GM18498 (cell line): Measurements from ENCODE around the gene P2RY12.
"Not testable (repeated sequence)": the region's sequence is repeated elsewhere in the genome, so short reads cannot be mapped to it uniquely, and the experiment has no call there.

ENCODE experiments used
- ATAC-seq: cut with Tn5 transposase; IDR thresholded peaks from one replicate; pipeline ENCODE4 v1.9.1; 2021; ENCODE audit warnings: mild to moderate bottlenecking, moderate library complexity; ENCODE audit not compliant: unreplicated experiment

Gene P2RY12

DNA sequence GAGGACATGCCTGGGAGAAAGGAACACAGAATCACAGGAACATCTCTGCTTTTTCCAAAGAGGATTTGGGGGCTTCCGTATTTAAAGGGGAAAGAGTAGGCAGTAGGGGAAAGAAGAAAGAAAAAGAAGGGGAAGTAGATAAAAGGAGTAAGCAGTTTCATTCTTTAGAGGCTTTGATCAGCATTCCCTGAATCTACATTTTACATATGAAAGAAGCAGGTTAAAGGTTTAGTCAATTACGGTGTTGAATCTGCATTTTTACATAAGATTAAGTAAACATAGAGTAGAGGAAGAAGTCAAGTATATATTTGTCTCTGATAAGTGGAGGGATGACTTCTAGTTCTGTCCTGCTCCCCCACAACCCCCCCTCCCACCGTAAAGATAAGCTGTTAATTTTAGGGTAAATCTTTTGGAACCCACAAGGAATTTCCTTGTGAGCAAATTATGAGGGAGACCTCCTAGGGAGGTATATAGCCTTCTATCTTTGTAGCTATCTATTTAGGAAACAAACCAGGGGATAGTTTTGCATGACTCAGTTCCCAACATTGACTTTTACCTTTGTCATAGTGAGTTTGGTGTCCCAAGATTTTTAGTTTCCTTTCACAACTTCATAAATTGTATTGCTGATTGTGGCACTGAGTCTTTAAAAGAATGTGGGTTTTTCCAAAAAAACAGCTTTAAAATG lies 8.7 kb upstream of the P2RY12 start:
- no peak for ATAC-seq

DNA sequence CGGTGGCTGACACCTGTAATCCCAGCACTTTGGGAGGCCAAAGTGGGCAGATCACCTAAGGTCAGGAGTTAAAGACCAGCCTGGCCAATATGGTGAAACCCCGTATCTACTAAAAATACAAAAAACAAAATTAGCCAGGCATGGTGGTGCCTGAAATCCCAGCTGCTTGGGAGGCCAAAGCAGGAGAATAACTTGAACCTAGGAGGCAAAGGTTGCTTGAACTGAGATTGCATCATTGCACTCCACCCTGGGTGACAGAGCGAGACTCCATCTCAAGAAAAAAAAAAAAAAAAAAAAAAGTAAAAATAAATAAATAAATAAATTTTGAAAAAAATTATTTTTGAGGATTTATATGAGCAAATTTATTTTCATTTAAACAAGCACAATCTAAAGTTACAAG lies 7.6 kb upstream of the P2RY12 start:
- ATAC-seq = not testable (repeated sequence)

DNA sequence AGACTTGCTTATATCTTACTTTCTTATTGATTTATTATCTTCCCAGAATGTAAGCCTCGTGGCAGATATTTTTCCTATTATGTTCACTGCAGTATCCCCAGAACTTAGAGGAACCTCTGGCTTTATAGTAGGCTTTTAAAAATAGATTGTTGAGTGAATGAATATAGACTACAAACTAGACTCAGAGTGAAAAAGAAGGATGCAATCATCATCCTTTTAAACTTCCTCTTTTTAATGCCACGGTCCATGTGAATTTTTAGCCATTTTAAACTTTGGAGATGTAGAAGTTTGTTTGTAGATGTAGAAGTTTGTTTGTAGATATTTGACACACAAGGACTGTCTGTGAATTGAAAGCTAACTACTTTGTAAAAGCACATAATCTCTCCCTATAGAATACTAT lies 7.2 kb upstream of the P2RY12 start:
- ATAC-seq = no peak

DNA sequence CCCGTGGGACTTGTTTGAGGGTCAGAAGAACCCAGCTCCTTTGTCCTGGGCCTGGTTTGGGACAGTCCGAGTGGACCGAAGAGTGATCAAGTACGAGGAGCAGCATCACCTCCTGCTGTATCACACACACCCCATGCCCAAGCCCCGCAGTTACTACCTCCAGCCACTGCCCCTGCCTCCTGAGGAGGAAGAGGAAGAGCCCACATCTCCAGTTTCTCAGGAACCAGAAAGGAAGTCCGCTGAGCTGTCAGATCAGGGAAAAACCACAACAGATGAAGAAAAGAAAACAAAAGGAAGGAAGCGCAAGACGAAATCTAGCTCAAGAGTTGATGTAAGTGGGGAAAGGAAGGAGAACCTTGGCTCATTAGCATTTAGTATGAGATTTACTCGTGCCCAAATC lies 3.3 kb upstream of the P2RY12 start:
- no peak for ATAC-seq

DNA sequence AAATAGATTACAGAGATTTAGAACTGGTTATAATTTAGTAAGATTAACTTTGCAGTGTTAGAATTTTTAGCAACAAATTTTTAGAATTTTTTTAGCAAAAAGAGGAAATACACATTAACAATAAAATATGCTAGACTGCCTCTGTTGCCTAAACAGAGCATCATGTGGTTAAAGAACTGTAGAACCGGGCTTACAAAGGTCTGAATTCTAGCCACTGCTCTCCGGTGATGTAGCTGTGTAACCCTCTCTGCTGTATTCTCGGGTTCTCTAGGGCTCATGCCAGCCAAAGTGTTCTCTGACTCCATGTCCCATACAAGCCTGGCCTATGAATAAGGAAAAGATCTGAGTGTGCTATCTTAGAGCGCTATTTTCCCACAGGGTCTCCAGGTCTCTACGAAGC lies 2.9 kb upstream of the P2RY12 start:
- ATAC-seq = no peak

DNA sequence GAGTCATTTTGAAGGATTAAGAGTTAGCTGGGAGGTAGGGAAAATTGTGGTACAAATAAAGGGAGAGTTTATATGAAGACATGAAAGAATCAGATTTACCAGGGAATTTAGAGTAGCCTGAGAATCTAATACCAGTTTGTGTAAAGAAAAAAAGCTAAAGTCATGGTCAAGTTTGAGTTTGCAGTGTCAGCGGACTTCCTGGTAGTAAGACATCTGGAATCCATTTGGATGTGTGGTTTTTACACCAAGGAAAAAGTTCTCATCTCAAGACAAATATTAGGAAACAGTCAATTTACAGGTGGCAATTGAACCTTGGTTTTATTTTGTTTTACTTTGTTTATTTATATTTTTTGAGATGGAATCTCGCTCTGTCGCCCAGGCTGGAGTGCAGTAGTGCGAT lies 1.5 kb upstream of the P2RY12 start:
- ATAC-seq = no peak

DNA sequence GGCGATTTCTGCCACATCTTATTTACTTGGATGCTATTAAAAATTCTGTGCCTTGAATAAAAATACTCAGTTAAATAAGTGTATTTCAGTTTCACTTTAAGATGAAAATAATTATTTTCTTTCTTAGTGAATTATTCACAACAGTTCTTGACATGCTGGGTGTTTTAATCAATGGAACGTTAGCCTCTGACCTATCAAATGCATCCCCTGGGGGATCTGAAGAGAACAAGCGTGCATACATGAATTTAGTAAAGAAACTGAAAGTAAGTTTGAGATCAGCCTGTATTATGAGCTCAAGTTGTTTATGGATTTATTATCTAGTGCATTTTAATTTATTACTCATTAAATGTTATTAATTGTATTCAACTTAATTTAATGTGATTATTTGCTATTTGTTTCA lies 597 bp downstream of the P2RY12 start:
- ATAC-seq = peak; percentile 58

DNA sequence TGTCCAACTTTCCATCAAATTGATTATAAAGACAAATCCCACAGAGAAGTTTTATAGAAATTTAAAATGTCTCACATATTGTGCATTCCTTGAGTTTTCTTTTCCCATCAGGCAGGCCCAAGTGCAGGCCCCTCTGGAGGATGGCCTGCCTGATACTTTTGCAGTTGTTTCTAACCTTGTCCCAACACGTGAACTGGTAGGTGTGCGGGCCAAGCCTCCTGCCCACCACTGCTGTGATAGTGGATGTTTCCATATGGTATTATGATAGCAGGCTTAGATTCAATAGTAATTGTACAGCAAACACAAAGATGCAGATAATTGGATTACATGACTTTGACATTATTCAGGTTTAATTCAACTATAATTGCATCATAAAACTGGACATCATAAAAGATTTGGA lies 1.4 kb downstream of the P2RY12 start:
- ATAC-seq = no peak

DNA sequence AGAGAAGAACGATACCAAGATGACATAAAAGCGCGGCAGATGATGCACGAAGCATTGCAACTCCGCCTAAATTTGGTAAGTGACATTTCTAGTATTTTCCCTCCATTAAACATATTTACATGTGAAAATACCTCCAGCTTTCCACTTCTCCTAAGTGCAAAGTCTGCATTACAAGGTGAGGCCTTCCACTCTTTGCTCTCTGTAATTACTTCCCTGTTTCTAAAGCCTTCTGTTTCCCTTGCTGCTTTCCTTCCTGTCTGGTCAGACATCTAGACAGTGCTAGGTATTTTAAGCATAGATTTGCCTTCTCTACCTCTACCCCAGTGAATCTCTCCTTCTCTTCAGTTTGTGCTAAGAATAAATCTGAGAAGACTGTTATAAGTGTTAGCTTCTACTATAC lies 1.9 kb downstream of the P2RY12 start:
- ATAC-seq = peak; percentile 40

DNA sequence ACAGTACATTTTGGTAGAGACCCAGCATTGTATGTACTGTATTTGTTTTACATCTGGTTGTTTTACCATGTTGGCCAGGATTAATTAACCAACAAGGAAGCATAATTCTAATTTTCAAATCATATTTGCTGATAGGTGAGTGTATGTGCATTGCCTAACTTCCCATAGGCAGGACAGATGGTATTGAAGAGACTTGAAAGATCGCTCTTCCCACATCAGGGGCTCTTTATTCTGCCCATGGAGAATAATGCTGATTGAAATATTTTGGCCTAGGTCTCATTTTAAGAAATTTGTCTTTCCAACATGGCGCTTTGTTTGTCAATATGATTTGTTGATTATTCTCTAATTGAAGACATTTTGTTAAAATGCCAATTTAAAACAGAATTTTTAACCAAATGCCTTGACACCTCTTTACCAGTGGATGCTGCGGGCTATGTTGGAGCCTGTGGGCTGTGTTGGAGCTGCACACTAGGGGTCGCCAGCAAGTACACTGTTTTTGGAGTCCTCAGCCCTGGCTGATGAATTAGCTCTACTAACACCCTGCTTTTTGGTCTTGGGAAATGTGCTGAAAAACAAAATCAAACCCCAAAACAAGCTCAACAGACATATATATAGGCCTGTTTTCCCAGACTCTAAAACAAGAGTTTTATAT lies 5.3 kb downstream of the P2RY12 start:
- no peak for ATAC-seq

DNA sequence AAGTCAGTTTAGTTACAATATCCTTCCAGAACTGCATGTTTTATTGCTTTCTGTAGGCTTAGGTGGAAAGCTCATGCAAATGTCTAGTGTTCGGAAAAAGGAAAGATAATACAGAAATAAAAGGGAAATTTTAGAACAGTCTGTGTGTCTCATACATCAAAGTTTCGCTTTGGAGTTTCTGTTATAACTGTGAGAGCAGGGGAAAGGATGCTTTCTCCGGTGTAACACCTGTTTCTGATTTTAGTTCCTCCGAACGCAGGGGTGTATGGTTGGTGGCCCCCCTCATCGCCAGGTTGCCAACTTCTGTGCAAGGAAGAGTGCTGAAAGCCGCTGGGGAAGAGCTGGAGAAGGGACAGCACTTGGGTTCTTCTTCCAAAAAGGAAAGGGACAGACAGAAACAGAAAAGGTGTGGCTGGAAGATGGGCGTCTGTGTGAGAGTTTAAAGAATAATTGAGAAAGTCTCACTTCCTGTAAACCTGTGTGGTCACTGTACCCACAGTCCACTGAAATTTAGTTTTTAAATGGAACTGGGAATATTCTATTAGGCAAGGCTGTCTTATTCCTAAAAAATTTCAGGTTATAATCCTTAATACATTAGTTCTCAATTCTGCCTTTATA lies 6.7 kb downstream of the P2RY12 start:
- ATAC-seq = peak; percentile 68

DNA sequence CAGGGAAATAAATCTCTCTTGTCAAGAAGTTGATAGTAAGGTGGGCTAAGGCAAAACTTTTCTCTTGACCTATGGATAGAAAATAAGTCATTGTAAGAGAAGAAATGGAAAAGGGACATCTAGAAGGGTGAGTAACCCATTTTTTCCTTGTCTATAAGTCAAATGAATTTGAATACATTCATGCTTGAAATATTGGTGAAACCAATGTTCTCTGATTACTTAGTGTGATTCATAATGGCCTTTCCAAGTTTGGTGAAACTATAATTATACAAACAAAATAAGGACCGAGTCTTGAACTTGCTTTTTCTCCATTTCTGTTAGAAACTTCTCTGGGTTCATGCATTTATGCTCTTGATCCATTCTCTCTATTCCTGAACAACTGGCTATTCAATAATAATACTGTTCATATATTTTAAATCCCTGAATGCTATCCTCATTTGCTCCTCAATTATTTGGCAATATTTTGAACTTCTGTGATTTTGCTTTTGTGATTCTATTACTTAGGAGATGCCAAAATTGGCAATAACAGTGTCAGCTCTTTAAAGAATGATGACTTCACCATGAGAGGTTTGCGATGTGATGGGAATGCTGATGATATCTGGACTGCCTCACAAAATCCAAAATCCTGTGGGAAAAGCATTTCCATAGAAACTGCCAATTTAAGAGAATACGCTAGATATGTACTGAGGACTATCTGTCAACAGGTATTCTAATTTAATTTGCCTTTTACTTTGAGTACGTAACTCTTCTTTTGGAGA lies 12.3 kb downstream of the P2RY12 start:
- ATAC-seq = no peak

DNA sequence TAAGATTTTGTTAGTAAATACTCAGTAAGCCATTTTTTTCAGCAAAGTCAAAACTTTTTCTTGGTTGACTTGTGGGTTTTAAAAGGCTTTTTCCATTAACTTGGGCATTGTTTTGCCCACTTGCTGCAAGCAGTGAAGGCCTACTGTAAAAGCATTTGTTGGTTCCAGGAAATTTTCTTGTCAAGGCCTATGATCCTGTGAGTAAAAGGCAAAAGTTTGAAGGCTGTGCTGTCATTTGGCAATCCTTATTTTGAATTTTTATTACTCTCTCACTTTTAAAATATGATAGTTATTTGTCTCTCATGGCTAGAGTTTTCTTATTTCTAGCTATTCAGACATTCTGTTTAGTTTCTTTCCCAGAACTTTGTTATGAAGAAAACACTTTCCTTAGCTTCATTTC lies 13.0 kb downstream of the P2RY12 start:
- no peak for ATAC-seq

DNA sequence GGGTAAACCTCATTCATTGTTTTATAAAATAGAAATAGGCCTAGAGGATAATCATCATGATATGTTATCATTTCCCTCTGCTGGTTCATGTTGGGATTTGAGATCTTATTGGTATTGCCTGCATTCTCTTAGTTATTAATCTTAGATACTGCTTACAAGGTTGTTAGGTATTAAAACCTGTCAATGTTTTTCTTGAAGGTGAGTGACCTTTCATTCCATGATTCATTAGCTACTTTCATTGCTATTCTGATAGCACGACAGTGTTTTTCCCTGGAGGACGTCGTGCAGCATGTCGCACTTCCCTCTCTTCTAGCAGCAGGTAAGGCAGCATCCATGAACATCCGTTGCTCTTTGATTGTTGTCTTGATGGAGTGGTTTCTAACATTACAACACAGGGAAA lies 17.1 kb downstream of the P2RY12 start:
- ATAC-seq = no peak

DNA sequence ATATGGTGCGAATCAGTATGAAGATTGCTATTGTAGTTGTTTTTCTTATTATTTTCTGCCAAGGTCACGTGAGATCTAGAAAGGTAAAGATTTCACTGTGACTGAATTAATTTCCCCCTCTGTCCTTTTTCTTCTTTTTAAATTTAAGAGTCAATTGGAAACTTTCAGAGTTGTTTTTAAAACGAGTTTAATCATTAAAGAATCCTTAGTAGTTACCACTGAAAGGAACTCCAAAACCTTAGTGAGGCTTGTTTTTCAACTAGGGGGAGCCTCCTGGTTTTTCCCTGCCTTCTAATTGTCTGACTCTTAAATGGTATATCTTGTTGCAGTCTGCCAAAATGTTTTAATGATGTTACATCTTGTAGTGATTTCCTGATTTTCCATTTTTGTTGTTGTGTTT lies 17.6 kb downstream of the P2RY12 start:
- no peak for ATAC-seq

DNA sequence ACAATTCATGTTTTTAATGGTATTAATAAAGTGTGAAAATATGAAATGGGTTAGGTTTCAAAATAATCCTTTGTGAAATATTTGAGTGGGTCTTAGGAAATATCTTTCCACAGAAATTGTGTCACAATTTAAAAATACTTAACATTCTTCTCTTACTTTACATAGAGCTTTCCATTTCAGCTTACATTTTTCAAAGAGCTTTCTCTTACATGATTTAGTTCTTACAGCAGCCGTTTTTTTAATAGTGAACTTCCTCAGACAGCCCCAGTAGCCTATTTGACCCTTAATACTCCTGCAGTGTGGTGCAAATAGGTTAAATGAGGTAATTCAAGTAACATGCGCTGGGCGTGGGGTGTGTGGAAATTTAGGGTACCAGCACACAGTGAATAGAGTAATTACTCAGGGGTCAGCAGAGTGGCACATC lies 21.8 kb downstream of the P2RY12 start:
- no peak for ATAC-seq

DNA sequence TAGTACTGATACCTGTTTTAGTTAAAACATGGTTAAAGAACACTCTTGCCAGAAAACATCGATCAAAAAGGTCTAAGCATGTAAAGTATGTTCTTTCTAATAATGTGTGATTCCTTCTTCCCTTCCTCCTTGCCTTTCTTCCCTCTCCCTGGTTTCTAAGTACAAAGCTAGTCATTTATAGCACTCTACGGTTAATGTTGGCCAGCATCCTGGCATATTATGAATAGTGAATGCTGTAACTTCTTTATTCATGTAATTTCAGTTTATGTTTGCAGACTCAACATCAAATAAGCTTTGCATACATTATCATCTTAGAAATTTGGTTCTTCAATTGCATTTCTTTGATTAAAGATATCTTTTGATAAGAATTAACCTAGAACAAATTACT lies 27.1 kb downstream of the P2RY12 start:
- no peak for ATAC-seq

DNA sequence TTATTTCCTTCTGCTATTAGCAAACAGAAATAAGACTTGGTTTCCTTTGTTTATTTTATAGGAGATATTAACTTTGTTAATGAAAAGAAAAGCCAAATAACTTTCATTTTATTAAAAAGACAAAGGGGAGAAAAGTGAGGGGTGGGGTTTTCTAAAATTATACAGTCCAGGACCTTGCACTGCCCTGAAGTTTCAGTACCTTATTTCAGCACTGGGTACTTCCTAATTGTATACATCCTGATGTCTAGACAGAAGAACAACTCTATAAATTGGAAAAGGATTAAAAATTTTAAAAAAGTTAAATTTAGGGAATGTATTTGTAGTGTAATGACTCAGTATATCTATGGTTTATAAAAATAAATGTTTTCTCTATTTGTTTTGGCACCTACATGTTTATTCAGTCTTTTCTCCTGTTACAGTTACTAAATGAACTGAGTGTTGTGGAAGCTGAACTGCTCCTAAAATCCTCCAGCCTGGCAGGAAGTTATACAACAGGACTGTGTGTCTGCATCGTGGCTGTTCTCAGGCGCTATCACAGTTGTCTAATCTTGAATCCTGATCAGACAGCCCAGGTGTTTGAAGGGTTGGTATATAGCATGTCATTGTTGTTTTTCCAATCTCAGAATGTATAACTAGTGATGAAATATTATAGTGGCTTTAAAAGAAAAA lies 27.6 kb downstream of the P2RY12 start:
- ATAC-seq = no peak

DNA sequence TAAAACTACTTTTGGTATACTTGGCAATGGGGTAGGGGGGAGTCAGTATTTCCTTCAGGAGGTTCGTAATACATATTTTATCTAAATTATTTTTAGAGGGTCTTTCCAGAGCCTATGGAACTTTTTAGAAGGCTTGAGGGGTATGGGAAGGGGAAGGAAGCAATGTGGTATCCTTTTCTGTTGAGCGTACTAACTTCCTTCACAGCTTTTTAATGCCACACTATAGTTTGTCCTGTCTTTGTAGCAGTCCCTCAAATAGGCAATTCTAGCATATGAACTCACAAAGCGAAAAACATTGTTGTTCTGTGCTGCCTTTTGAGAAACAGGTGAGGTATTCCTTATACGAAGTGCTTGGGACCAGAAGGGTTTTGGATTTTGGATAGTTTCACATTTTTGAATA lies 32.9 kb downstream of the P2RY12 start:
- peak; percentile 16 for ATAC-seq

DNA sequence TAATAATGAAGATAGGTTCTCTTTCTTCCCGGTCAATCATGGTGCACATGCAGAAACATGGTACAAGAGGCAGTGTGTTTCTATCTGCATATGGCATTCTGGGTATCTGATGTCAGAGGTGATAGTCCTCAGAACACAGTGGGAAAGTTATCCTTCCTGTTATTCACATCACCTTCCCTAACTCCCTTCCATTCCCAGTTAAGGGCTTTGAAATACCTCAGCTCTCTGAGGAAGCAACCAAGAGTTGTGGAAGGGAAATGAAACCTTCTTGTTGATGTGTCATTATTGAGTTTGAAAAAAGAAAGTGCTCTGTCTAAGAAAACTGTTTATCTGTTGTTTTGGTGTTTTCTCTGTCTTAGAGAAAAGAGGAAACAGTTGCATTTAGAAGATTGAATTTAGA lies 33.3 kb downstream of the P2RY12 start:
- ATAC-seq = peak; percentile 92

DNA sequence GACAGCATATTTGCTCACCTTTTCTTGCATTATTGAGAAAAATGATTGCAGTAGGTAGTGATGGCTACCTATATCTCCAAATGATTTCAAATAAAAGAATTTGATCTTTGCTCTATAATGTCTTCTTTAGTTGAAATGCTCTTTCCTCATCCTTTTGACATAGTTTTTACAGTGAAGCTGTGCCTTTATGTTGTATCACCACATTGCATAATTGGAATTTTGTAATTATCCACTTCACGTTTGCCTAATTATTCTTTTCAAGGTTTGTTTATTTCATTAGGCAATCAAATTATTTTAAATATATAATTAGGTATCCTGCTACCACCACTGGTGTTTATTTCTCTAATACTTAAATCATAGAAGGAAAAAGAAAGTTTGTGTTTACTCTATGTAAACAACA lies 33.9 kb downstream of the P2RY12 start:
- ATAC-seq = no peak
